ENCODE results near the gene KIAA1671.

Gene KIAA1671

GRCh38 chr22:25119609-25120008, 167.1 kb downstream of the KIAA1671 start:
- no peak for DNase-seq (ENCODE audit: low spot score)

GRCh38 chr22:25120093-25120561, 167.6 kb downstream of the KIAA1671 start:
- DNase-seq (ENCODE audit: low spot score): no peak

- DNase-seq (ENCODE audit: low spot score): no peak
Observed at GRCh38 chr22:25120761-25121212, 168.3 kb downstream of the KIAA1671 start.

- DNase-seq (ENCODE audit: low spot score): no peak
Observed at GRCh38 chr22:25122136-25122764, 169.7 kb downstream of the KIAA1671 start.

- no peak for DNase-seq (ENCODE audit: low spot score)
Observed at GRCh38 chr22:25123677-25124076, 171.2 kb downstream of the KIAA1671 start.

- no peak for DNase-seq (ENCODE audit: low spot score)
Observed at GRCh38 chr22:25125693-25126357, 173.3 kb downstream of the KIAA1671 start.

GRCh38 chr22:25126510-25126909, 174.0 kb downstream of the KIAA1671 start:
- DNase-seq (ENCODE audit: low spot score): no peak

GRCh38 chr22:25127318-25127717, 174.8 kb downstream of the KIAA1671 start:
- no peak for DNase-seq (ENCODE audit: low spot score)

- no peak for DNase-seq (ENCODE audit: low spot score)
Observed at GRCh38 chr22:25130462-25130861, 177.9 kb downstream of the KIAA1671 start.

- no peak for DNase-seq (ENCODE audit: low spot score)
Observed at GRCh38 chr22:25131198-25131887, 178.8 kb downstream of the KIAA1671 start.

GRCh38 chr22:25134028-25134427, 181.5 kb downstream of the KIAA1671 start:
- no peak for DNase-seq (ENCODE audit: low spot score)

GRCh38 chr22:25134451-25134850, 181.9 kb downstream of the KIAA1671 start:
- DNase-seq (ENCODE audit: low spot score): no peak

- DNase-seq (ENCODE audit: low spot score): no peak
Observed at GRCh38 chr22:25136953-25137576, 184.5 kb downstream of the KIAA1671 start.

GRCh38 chr22:25137577-25138525, 185.3 kb downstream of the KIAA1671 start:
- DNase-seq (ENCODE audit: low spot score): no peak

- no peak for DNase-seq (ENCODE audit: low spot score)
Observed at GRCh38 chr22:25139062-25139461, 186.5 kb downstream of the KIAA1671 start.

- DNase-seq (ENCODE audit: low spot score): no peak
Observed at GRCh38 chr22:25142102-25142501, 189.6 kb downstream of the KIAA1671 start.

- no peak for DNase-seq (ENCODE audit: low spot score)
Observed at GRCh38 chr22:25143156-25144076, 190.9 kb downstream of the KIAA1671 start.

GRCh38 chr22:25144522-25144921, 192.0 kb downstream of the KIAA1671 start:
- no peak for DNase-seq (ENCODE audit: low spot score)

GRCh38 chr22:25146307-25146706, 193.8 kb downstream of the KIAA1671 start:
- DNase-seq (ENCODE audit: low spot score): no peak

- DNase-seq (ENCODE audit: low spot score): no peak
Observed at GRCh38 chr22:25146906-25147641, 194.6 kb downstream of the KIAA1671 start.

Measured in GM03348 (cell line).